GM19397 (cell line): Measurements from ENCODE around the gene CIDEA.

Experiments
- ATAC-seq: cut with Tn5 transposase; IDR thresholded peaks from one replicate; pipeline ENCODE4 v1.9.1; 2021; ENCODE audit warnings: mild to moderate bottlenecking, moderate library complexity; ENCODE audit not compliant: unreplicated experiment

CIDEA gene

DNA sequence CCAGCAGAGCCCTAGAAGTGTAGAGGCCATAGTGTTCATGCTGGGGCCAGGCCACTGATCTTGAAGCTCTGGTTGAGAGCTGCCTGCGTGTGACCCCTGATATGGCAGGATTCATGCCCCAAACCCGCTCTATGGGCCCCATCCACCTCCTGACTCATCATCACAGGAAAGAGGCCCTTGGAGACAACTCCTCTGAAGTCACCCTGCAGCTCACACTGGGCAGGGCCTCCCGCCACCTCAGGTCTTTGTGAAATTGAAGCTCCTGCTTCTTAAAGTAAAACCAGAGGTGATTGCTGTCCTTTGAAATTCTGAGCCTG lies 41.9 kb downstream of the CIDEA start:
- no peak for ATAC-seq

DNA sequence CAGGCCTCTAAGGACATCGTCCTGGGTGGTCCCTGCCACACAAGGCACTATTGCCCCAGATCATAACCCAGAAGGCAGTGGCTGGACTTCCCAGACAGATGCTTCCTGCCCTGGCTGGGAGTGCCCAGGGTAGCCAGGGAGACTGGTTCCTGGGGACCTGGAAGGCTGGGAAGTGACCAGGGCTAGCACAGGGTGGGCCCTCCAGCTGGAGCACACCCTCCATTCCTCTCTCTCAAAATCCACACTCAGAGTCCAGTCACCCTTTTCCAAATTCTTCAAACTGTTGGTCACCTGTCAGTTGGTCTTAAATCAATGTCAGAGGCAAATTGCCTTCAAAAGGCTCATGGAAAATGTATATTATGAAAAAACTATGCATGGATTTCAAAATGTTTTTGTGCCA lies 42.3 kb downstream of the CIDEA start:
- no peak for ATAC-seq

DNA sequence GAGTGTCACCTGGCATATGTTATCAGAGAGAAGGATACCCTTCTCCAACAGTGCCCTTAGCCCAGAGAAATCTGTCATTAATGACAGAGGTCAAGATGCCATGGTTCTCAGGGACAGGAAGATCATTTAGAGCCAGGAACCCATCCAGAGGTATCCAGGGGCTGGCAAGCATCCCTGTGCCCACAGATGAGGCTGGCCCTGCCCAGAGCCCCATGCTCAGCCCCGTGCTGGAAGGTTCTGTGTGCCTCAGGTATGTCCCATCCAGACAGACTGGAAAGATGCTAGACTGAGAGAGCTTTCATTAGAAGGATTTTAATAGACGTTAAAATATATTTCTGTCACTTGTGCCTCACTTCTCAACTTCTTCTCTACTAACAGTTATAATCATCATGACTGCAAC lies 45.7 kb downstream of the CIDEA start:
- ATAC-seq: no peak

DNA sequence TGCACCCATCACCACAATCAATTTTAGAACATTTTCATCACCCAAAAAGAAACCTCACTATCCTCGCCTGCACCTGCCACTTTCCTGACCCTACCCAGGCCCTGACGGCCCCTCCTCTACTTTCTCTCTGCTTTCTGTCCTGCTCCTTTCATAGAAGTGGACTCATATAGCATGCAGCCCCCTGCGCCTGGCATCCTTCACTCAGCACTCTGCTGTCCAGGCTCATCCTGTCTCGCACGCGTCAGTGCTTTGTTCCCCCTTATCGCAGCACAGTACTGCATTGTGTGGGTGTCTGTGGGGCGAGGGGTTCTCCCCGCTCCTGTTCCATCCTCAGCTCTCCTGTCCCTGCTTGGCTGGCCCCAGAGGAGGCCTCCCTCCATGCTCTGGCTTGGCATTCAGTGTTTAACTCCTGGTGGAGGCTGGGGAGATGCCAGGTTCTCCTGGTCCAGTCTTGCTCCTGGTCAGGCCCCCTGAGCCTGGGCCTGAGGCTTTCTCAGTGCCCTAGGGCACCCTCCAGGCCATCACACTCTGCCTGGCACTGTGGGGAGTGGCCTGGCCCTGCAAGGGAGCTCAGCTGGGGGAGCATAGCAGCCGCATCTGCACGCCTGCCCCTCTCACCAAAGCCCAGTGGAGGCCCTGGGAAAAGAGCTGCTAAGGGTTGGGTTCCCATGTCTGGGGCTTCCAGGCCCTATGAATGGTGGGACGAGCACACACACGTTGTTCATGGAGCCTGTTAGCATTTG lies 47.3 kb downstream of the CIDEA start:
- ATAC-seq: no peak

DNA sequence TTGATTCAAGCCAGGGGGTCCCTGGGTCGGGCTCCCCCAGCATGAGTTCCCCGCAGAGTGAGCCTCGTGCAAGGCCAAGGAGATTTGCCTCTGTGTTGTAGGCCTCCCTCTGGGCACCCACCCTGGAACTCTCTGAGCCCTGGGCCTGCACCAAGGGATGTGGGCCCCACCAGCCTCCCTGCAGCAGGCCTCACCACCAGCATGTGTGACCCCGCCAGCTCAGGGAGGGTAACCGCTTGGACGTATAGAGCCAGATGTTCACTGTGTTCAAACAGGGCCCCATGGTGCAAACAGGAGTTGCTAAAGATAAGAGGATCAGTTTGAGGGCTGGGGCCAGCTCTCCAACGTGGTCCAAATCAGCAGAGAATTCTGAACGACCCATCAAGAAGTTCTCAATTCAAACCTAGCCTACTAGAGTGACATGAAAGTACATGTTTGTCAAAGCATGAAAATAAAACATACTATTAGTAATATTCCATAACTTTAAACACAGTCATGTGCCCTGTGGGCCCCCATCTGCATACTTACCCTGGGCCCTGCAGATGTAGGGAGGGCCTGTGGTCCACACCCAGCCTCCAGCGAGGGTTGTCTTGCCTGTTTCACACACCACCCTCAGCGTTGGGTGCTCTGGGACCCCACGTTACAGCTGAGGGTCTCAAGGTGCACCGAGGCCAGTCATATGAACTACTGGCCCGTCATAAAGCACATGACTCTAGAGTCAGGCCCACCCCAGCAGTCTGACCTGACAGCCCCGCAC lies 48.4 kb downstream of the CIDEA start:
- no peak for ATAC-seq

DNA sequence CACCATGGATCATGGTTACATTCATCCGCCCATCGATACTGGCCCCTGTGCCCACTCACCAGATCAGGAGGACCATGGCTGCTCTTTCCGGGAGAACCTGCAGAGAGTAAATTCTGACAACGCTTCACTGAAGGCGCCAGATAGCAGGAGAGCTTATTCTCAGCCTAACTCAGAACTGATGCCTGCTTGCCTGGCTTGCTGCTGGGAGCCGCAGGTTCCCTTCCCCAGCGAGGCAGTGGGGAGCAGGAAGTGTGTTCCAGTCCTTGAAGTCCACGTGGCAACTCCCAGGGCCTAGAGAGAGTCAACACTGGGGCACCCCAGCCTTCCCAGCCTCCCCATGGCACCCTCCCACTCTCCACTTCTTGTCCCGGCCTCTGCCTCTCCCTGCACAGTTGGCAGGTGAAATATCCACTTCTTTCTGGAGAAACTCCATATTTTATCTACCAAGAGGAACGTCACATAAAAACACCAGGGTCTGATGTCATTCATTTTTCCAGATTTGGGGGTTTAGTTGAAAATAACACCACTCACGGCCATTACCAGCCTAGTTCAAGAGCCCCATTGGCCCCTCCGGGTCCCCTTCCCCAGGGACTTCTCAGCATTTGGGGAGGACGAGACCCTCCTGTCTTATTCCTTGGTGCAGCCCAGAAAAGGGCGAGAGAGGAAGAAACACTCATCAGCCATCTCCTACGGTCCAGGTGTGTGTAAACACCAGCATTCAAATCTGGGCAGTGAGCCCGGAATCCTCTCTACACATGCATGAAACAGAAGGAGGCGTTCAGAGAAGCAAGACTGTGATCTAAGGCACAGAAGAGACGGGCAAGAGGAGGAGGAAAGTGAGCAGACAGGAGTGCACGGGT lies 50.4 kb downstream of the CIDEA start:
- ATAC-seq: no peak

DNA sequence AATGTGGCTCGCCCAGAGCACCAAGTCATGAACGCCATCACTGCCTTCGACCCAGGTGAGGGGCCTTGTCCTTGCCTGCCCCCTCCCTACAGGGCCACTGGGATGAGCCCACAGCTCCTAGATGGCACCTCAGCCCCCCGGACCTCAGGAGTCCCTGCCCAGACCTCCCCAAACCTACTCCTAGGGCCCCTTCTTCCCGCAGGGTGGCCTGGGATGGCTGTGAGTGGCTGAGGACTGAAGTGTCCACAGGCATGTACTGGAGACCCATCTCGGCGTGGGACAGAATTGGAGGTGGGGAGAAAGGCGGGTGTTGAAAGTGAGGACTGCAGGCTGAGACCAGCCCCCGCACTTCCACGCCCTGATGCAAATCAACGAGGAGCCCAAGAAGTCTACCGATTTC lies 51.0 kb downstream of the CIDEA start:
- ATAC-seq: no peak

DNA sequence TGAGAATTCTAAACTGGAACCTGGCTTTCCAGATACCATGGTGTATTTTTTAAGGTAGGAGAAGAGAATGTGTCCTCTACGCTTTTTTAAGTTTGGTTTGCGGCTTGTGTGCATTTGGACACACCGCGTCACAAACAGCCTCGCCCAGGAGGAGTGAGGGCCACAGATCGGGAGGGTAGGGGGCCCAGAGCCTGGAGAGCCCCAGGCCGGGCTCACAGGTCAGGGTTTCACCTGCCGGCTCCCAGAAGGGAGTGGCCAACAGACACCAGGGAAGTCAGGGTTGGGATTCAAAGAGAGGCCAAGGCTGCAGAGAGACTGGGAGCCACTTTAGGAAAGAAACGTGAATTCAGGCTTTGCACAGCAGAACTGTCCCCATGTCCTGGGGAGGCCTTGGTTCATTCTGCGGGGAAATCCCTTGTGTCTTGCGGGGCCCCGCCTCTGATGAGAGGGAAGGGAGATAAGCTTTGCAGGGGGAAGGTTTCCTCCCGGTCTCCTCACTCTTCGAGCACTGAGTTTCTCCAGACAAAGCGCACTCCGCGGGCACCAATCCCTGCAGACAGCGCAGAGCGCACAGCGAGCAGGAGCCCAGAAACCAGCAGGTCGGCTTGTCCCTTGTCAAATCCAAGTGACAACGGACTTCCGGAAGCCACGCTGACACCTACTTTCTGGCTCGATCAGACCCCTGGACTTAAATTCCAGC lies 51.9 kb downstream of the CIDEA start:
- ATAC-seq: no peak

DNA sequence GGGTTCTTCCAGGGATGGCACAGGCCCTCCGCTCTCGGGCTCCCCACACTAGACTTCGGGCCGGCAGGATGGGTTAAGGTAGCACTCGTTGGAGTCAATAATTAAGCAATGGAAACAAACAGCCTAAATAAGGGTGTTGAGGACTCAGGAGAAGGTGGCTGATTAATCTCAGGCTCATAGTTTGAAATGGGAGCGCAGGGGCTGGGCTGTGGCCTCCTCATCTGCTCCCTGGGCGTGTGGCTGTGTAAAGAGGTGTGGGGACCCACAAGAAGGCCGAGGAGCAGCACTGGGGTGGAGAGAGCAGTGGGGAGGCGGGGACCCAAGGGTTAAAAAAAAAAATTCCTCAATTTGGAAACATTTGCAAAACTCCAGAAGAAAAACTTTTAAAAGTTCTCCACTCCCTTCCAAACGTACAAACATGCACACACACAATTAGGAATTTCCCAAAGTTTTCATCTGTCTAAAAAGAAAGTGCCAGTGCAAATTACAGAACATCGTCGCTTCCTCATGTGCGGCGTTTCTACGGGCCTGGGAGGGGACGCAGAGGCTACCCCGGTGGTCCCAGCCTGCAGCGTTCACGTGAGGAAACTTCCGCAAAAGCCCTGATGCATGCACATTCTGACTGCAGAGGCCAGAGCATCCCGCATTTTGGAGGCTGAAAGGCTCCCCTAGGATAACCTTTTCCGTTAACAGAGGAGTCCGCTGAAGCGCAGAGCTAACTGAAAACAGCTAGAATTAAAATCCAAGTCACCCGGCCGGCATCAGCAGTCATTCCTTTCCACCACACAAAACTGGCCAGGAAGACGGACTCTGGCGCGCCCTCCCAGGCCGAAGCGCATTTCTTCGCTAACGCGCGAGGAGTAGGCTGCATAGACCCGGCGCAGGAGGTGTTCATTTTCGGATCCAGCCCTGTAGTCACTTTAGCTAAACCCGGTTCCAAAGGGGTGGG lies 52.9 kb downstream of the CIDEA start:
- peak; percentile 11 for ATAC-seq

DNA sequence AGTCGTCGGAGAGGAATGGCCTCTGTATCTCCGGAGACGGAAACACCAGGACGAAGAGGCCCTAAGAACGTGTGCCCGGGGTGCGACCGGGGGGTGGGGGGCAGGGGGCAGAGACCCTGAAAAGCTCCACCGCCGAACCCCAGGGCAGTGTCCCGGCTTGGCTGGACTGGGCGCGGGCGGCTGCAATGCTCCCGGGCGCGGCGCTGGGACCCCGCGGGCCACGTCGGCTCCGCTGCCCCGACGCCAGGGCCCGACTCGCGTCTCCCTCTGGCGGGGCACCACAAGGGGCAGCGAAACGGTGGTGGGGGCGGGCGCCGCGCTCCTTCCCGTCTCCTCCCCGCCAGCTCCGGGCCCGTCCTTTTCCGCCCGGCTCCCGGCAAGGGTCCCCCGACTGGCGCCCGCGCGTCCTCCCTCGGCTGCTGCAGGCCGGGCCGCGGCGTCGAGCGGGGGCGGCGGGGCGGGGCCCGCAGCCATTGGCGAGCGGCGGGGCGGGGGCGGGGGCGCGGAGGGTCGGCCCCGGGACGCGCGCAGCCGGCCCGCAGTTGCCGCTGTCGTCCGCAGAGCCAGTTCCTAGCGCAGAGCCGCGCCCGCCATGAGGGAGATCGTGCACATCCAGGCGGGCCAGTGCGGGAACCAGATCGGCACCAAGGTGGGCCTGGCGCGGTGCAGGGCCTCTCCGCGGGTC lies 53.7 kb downstream of the CIDEA start, which contains the start of gene TUBB6:
Gene TUBB6 (plus strand): TSS at position 541 of the 685 bp plus-strand sequence. CDS start 52 bp downstream, at position 593.
- ATAC-seq: peak; percentile 65

DNA sequence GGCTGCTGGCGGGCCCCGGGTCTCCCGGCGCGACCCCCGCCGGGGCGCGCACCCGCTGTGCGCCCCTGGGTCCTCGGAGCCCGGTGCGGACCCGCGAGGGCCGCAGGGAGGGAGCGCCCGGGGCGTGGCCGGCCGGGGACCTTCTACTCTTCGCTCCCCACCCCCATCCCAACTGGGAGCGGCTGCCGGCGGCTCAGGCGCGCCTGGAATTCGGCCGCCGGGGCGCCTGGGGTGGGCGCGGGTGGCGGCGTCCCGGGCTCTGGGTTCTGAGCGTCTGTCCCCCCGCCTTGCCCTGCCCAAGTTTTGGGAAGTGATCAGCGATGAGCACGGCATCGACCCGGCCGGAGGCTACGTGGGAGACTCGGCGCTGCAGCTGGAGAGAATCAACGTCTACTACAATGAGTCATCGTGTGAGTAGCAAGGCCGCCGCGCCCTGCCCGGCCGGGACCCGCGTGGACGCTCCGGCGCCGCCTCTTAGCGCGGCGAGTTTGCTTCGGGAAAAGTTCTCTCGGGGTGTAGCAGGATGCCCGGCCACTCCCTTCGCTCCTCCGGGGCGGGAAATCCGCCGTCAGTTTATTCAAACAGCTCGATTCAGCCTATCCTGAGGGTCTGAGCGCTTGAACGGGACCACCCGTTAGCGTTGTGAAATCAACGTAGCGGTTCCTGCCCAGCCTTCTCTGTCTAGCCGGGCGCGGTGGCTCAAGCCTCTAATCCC lies 54.4 kb downstream of the CIDEA start:
- peak; percentile 54 for ATAC-seq

DNA sequence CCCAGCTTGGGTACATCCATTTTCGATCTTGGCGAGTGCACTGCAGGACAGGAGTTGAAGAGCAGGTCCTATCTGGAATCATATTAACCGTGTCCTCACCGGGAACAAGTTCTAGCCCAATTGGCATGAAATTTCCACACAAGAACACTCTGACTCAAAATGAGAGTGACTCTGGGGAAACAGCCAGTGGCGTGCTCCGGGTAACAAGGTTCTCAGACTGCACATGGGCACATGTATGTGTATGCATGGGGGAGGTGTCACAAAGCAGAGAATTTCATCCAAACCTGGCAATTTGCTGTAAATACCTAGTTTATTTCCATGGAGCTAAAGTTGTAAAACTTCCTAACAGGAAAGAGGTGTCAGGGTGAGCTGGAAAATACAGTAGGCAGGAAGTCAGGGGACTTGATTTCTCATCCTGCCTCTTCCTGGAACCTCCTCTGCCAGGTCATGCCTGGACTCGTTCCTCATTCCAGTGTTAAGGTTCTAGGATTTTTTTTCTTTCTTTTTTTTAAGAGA lies 55.6 kb downstream of the CIDEA start:
- no peak for ATAC-seq

DNA sequence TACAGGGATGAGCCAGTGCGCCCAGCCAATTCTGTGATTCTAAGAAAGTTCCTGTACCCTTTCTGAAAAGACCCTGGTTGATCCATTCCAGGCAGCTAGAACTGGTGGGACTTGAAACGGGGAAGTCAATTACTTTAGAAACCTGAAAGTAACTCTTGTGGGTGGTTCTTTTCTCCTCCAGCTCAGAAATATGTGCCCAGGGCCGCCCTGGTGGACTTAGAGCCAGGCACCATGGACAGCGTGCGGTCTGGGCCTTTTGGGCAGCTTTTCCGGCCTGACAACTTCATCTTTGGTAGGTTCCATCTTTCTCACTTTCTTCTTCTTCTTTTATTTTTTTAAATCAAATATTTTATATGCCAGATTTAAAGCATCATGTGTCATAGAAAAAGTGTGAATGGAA lies 56.6 kb downstream of the CIDEA start:
- no peak for ATAC-seq

DNA sequence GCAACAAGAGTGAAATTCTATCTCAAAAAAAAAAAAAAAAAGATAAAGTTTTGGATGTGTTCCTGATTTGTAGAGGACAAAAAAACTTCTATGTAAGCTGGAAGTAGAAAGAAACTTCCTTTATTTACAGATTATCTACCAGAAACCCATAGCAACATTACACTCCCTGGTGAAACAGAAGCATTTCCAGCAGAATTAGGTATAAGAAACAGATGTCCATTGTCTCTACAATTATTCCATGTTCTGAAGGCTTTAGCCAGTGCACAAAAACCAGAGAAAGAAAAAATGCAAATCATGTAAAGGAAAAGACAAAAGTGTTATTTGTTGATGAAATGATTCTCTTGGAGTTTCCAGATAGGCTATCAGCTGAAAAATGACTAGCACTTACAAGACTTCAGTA lies 58.8 kb downstream of the CIDEA start:
- no peak for ATAC-seq

DNA sequence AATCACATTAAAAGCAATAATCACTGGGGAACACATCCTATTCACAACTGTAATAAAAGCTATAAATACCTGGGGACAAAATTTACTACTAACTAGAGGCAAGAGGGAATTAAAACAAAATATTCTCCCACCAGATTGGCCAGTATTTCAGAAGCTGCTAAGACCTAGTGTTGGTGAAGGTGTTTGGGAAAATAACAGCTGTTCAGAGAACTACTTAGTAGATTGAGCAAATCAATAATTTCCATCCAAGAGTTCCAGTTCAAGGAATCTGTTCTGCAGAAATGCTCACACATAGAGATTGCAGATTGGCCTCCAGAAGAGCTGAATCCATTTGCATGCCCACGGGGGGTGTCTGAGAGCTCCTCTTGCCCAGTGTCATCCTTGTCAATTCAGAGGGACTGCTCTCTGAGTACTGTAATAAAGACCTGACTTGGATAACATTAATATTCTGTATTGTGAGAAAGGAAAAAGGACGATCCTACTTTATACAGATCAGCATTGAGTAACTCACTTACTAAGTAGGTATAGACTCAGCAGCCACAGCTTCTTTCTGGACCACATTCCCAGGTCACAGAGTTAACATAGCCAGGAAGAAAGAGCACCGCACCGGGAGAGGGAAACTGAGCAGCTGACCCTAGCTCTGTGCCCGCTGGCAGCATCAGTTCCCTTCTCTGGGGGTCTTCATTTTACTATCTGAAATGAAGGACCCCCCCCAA lies 59.5 kb downstream of the CIDEA start:
- no peak for ATAC-seq

DNA sequence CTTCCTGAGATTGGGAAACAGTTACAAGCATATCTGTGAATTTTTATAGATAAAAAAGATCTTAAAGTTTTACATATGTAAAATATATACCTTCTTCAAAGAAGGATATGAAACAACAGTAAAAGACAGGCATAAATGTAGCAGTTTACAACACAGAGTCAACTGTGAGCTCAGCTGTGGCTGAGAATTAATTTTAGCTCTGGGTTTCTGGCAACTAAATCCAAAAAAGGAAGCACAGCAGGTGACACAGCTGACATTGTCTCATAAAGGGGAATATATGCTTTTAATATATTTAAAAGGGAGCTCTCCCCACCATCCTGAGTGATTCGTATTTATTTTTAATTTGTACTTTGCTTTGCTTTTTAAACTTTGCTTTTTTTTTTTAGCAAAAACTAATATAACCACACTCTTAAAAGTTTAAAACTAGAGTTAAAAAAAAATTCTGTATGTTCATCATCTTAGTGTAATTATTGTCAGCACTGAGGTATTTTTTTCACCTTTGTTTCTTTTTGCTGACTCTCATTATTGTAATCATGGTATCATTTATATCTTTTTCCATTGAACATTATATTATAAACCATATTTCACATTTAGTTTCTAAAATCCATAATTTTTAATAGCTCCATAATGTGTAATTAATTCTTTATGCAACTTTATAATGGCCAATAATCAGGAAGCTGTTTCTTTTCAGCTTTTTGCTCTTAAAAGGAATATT lies 60.6 kb downstream of the CIDEA start:
- no peak for ATAC-seq

DNA sequence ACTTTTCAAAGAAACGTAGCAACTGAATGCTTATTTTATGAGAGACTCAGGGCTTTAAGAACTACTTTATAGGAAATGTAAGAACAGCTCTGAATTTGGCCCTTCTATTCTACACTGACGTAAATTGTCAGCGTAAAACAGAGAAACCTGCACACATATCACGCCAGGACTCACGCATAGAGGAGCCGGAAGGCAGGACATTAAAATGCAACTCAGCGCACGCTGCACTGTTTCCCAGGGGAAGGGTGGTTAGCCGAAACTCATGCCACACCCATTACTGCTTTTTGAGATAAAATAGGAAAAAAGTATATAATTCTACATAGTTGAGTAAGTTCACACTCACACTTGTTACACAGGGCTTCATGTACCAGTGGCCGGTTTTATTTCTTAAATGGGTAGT lies 61.3 kb downstream of the CIDEA start:
- no peak for ATAC-seq
